Aortic smooth muscle cell (primary cell): ENCODE results near the gene ALG1L2. TPM values are rescaled to one million over a fixed set of nuclear protein-coding genes. Genes with fewer than 3 reads are reported as not detected.

ENCODE experiments used
- total RNA-seq: library from RNA; depleted of rRNA; stranded (reverse); fragments of >200 nt; gene quantifications from 2 replicates; pipeline ENCODE4 v1.2.3, GENCODE V29; 2014

Gene ALG1L2
- not detected in 2 replicates for total RNA-seq

DNA sequence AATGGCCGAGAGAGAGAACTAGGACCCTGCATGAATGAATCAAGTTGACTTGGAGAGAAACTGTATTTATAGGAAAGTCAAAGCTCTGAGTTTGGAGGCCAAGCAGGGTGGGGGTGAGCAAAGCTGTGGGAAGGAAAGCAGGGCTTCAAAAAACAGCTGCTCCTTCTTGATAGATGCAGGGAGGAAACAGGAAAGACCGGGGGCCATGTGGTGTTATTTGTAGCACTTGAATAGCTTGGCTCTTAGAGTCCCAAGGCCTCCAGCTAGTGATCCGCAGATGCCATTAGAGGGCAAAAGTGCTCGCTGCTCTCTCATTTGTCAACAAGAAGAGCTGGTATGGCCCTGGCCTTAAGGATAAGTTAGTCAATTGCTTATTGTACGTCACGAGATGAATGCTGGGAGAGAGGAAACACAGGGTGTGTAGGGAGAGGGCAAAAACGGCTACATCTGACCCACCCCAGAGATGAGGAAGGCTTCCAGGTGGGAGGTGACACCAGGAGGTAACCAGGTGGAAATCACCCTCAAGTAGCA is at the start of gene ALG1L2:
Gene ALG1L2, plus strand, starts transcription at position 481 of the 531 bp plus-strand sequence. CDS start 186 bp downstream, outside the sequence.

Other genes starting within 250 kb of the ALG1L2 start
- gene TMCC1, start 188.1 kb upstream of the ALG1L2 start, total RNA-seq = 12.8 and 14.8 TPM in 2 replicates
- gene TRH, start 107.1 kb upstream of the ALG1L2 start, total RNA-seq = not detected in 2 replicates